NCI-H2171 treated with DMSO at 0.1 percent for 48 hours (cell line): Measurements from ENCODE around the gene VSTM2L.

ENCODE experiments used
- DNase-seq: peaks from one replicate; lab custom pipeline; 2025; lab: John Stamatoyannopoulos, UW

Gene VSTM2L

GRCh38 chr20:37878835-37879599, 23.9 kb upstream of the VSTM2L start:
- DNase-seq: no peak

GRCh38 chr20:37879843-37880242, 23.1 kb upstream of the VSTM2L start:
- DNase-seq: no peak

DNA sequence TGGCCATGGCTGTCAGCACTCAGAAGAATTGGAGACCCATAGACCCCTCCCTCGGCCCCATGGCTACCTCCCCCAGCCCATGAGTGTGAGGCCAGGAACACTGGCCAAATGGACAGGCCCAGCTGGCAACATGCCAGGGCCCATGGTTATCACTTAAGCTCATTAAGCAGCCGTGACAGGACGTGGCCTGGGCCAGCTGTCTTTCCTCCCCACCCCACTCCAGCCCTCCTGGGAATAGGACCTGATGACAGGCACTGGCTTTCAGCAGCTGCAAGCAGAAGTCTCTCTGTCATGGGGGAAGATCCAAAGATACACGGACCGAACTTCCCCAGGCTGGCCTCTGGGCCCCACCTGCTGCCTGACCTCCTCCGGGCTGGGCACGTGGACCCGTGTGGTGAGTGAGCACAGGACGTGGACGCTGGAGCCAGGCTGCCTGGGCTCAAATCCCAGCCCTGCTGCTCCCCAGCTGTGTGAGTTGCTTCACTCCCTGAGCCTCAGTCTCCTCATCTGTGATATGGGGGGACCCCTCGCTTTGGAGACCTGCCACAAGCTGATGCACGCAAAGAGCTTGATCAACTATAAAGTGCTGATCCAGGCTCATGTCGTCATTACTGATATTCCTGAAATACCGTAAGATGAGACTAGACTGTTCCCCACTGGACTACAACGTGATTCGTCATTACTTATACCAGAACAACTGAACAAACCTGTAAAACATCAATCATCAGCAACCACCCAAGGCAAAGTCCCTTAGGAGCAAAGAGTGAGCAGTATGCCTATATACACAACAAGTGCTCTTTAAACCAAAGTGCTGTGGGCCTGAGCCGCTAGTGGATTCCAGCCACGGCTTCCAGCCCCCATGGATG, 22.0 kb upstream of the VSTM2L start:
- DNase-seq: peak; percentile 74

GRCh38 chr20:37881601-37882343, 21.2 kb upstream of the VSTM2L start:
- DNase-seq: peak; percentile 35

DNA sequence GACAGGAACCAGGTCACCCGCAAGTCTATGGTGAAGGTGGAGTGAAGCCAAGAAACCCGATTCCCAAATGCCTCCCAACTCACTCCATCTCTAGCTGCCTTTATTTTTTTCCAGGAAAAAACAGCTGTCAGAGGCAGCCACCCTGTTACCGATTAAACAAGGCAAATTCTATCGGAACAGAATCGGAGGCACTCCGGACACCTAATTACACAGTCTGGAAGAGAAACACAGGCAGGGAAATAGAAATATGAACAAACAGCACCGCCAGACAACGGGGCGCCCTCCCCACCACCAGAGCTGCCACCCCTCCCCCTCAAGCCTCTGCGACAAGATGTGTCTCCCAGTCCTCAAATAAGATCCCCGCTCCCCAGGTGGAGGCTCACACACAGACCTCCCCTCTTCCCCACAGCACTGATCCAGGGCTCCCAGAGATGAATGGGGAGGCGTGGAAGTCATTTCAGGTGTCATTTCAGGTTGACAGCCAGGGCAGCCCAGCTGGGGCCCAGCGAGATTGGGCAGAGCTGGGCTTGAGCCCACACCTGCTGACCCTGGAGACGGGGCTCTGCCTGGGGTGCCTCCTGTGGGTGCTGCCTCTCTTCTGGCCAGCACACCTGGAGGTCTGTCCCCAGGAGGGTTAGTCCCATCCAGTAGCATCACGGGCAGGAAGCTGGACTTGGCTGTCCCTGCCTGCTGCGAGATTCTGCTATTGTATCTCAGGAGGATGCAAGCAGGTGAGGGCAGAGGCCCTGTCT, 19.8 kb upstream of the VSTM2L start:
- peak; percentile 89 for DNase-seq

GRCh38 chr20:37885042-37885441, 17.9 kb upstream of the VSTM2L start:
- no peak for DNase-seq

GRCh38 chr20:37885593-37886503, 17.1 kb upstream of the VSTM2L start:
- no peak for DNase-seq

DNA sequence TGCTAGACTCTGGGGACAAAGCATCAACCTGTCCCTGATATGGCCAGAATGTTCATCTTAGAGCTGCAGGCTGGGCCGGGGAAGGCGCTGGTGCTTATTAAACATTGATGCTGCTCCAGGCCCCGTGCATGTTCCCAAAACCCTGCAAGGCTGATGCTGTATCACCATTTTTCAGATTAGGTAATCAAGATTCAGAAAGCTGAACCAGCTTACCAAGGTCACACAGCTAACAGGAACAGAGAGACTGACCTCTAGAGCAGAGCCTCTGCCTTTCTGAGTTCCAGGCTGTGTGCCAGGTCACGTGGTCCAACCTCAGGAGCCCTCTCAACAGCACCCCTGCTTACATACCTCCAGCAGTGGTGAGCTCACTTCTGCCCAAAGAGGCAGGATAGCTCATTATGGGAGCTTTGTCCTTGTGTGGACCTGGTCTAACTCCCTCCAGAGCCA, 16.1 kb upstream of the VSTM2L start:
- DNase-seq: peak; percentile 32

GRCh38 chr20:37888641-37889040, 14.3 kb upstream of the VSTM2L start:
- no peak for DNase-seq

DNA sequence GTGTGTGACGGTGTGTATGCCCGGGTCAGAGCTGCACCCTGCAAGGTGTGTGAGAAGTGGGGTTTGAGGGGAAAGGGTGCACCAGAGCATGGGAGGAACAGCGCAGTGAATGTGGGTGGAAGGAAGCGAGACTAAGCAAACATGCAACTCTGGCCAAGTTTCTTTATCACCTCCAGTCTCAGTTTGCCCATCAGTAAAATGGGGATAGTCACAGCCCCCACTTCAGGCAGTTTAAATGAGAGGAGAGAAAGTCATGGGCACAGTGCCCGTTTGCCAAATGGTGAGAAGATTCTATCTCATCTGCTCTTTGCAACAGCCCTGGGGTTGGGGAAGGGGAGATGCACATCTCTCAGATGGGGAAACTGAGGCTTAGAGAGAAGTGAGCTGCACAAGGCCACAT, 12.8 kb upstream of the VSTM2L start:
- no peak for DNase-seq

DNA sequence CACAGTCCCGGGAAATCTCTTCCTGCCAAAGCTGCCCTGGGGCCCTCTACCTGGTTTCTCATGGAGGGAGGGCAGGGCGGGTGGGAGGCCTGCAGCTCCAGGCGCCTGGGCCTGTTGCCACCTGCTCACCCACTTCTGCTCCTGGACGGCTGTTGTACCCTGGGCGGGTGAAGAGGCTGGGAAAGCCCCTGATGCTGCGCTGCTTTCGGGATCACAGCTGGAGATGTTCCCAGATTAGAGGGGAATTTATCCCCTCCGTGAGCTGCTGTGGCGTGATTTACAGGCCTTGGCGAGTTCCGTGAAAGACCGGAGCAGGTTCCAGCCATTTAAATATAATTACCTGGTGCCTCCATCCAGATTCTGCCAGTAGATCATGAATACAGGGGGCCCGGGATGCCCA, 12.3 kb upstream of the VSTM2L start:
- peak; percentile 77 for DNase-seq

GRCh38 chr20:37892001-37892400, 10.9 kb upstream of the VSTM2L start:
- no peak for DNase-seq

DNA sequence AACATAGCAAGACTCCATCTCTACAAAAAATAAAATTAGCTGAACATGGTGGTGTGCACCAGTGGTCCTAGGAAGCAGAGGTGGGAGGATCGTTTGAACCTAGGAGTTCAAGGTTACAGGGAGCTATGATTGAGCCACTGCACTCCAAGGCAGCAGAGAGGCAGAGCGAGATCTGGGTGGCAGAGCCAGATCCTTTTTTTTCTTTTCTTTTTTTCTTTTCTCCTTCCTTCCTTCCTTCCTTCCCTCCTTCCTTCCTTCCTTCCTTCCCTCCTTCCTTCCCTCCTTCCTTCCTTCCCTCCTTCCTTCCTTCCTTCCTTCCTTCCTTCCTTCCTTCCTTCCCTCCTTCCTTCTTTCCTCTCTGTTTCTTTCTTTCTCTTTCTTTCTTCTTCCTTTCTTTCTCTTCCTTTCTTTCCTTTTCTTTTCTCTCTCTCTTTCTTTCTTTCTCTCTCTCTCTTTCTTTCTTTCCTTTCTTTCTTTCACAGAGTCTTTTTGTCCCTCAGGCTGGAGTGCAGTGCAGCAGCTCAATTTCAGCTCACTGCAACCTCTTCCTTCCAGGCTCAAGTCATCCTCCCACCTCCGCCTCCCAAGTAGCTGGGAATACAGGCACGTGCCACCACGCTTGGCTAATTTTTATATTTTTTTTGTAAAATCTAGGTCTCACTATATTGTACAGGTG, 9.2 kb upstream of the VSTM2L start:
- no peak for DNase-seq

DNA sequence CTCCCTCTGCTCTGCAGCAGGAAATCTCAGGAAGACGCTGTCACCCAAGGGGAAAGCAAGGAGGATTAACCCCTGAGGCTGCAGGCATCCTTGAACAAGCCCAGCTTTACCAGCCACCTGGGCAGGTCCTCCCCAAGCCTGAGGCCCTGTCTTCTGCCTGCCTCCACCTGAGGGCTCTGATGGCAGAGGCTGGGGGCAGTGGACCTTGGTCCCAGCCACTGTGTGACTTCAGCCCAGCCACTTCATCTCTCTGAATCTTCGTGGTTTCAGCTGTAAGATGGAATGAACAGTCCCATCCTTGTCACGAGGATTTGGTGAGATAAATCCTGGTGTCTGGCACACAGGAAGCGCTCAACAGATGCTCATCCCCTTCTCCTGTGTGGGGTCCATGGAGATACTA, 8.5 kb upstream of the VSTM2L start:
- no peak for DNase-seq

GRCh38 chr20:37895166-37895565, 7.8 kb upstream of the VSTM2L start:
- no peak for DNase-seq

GRCh38 chr20:37896932-37897548, 5.9 kb upstream of the VSTM2L start:
- no peak for DNase-seq

GRCh38 chr20:37898233-37899104, 4.5 kb upstream of the VSTM2L start:
- DNase-seq: no peak
